HG03039 (cell line): ENCODE data around the gene PIK3IP1.

Experiments
- ATAC-seq: cut with Tn5 transposase; IDR thresholded peaks from one replicate; pipeline ENCODE4 v1.9.1; 2021; ENCODE audit warnings: mild to moderate bottlenecking, moderate library complexity; ENCODE audit not compliant: unreplicated experiment

PIK3IP1 gene

DNA sequence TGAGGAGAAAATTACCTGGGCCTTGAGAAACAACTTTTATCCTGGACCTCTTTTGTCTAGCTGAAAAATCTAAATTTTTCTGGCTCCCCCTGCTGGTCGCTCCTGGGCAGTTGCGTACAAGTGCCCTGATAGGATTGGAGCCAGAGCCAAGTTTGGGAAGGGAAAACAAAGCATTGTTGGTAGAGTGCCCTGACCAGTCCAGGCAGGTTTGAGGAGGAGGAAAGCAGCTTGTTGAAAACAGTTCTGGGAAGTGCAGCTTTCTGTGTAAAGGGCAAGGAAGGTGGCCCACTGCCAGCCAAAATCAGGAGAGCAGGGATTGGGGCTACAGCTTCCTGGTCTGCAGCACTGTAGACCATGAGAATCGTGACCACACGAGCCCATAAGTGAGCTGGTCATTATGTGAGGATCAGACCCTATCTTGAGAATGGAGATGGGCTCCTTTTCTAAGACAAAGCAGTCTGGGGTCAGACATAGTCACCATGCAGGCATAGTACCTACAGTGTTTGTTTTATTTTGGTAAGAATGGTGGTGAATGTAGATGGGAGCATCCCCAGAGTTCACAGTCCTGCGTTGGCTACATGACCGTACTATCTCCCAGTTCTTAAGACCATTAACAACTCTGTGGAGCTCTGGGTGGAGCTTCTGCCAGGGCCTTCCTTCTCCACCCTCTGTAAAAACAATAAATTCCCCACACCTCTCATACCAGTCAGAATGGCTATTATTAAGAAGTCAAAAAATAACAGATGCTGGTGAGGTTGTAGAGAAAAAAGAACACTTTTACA is 21.3 kb upstream of the PIK3IP1 start:
- no peak for ATAC-seq

DNA sequence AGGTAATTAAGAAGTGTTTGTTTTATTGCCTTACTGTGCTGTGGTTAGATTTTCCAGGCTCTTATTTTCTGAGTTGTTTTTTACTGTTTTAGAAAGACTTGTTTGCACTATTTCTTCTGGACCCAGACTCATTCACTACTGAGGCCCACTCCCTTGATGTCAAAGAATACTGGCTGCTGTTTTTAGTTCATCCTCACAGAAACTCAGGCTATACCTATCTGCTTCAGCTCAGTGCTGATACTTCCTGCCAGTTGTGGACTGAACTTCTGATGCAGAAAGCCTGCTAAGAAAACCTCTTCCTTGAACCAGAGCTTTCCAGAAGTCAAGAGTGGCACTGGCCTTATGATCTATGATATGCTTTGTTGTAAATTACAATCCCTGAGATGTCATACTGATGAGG is 15.9 kb upstream of the PIK3IP1 start:
- ATAC-seq: no peak

DNA sequence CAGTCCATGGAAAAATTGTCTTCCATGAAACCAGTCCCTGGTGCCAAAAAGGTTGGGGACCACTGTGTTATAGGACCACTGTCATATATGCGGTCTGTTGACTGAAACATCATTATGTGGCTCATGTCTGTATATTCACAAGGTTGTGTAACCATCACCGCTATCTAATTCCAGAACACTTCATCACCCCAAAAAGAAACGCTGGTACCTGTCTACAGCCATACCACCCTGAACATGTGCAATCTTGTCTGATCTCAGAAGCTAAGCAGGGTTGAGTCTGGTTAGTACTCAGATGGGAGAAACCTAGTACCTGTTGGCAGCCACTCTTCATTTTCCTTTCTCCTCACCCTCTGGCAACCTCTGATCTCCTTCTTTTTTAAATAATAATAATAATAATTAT is 12.9 kb upstream of the PIK3IP1 start:
- ATAC-seq: no peak

GRCh38 chr22:31302537-31302936 is 10.2 kb upstream of the PIK3IP1 start:
- no peak for ATAC-seq

DNA sequence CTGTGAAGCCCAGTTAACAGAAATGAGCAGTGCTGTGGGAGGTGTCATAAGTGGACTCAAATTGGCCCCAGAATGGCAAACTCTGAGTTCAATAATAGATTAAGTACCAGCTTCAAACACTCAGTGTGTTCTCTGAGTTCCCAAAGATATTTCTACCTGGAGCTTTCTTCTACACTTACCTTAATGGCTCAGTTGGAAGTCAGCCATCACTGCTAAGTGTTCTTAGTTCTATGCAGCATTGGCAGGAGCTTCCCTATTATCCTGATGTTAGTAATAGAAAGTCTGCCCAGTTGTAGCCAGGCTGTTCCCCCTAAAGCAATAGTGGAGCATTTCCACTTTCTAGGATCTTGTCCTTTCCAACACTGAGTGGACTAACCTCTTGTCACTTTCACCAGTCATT is 9.7 kb upstream of the PIK3IP1 start:
- ATAC-seq: no peak

DNA sequence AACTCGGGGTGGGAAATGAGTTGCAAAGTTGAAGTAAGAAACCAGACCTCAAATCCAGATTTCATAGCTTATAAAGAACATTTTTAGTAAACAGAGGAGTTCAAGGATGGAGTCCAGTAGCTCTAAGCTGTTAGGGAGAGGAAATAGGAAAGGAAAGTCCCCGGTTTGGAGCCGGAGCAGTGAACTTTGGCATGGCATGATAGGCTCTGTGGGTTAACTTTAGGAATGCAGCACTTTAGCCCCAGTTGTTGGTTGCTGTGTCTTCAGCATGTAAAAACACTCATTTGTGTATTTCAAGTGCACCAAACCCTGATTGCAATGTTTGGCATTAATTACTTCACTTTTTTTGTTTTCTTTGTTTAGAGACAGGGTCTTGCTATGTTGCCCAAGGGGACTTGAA is 8.6 kb upstream of the PIK3IP1 start:
- ATAC-seq: no peak

- no peak for ATAC-seq
Measured at GRCh38 chr22:31295831-31296657, 3.8 kb upstream of the PIK3IP1 start.

GRCh38 chr22:31295360-31295759 is 3.1 kb upstream of the PIK3IP1 start:
- ATAC-seq: no peak

DNA sequence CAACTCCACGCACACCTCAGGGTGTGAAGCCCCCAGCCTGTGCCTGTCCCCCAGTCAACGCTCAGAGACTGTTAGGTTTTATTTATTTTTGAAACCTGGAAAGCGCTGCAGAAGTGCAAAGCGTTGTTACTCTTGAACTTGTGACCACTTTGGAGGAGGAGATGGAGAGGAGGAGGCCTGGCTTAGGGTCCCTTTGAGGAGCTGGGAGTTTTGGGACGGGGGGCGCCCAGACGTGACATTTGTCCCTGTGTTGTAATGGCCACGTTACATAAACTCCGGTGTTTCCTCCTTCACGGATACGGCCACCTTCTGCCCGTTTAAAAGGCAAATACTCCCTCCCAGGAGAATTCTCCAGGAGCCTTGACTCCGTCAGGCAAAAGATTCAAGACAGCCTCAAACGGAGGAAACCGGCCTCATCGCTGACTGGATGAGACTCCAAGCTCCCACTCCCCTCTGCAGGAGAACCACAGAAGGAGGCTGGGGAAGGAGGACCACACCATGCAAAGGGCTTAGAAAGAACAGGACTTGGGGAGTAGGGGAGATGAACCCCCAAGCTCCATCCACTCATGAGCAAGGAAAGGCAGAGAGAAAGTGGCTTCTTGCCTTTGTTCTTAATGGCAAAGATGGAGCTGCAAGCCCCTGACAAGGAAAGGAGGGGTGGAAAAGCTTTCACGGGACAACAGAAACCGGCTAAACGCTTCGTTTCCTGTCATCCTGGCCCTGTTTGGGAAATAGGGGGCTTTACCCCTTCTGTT is 630 bp downstream of the PIK3IP1 start:
- ATAC-seq: no peak

GRCh38 chr22:31290494-31291471 is 1.5 kb downstream of the PIK3IP1 start:
- ATAC-seq: peak; percentile 84

DNA sequence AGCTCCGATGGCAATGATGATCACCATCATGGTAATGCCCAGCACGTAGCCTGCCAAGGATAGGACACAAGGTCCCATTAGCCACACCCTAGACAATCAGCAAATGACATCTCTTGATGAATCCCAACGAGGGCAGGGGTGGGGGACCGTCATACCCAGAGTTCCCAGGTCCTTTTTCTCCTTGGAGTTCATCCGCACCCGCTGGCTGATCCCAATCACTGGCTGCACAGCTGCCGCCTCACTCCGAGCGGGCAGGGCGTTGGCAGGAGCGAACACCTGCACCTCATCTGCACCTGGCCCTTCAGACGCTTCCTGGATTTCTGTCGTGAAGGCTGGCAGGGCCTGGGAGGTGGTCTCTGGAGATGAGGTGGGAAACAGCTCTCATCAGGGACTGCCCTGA is 2.9 kb downstream of the PIK3IP1 start:
- no peak for ATAC-seq

- no peak for ATAC-seq
Measured at GRCh38 chr22:31288496-31289240, 3.6 kb downstream of the PIK3IP1 start.

DNA sequence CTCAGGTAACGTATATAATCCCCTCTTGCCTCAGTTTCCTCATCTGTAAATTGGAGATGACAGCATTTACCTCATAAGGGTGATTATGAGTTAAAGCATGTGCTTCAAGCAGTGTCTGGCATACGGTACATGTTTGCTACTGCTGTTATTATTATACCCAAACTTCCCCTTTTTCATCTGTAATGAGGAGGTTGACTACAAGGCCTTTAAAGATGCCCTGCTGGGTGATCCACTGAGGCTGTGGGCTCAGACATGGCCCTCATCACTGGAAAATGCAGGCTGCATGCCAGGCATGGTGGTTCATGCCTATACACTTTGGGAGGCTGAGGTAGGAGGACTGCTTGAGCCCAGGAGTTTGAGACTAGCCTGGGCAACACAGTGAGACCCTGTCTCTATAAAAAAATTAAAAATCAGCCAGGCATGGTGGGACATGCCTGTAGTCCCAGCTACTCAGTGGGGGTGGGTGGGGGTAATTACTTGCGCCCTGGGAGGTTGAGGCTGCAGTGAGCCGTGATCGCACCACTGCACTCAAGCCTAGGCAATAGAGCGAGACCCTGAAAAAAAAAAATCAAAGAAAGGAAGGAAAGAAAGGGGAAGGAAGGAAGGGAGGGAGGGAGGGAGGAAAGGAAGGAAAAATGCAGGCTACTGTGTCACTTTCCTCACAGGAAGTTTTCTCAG is 4.3 kb downstream of the PIK3IP1 start:
- no peak for ATAC-seq

GRCh38 chr22:31286360-31287255 is 5.7 kb downstream of the PIK3IP1 start:
- no peak for ATAC-seq

GRCh38 chr22:31284281-31285155 is 7.8 kb downstream of the PIK3IP1 start:
- ATAC-seq: no peak

DNA sequence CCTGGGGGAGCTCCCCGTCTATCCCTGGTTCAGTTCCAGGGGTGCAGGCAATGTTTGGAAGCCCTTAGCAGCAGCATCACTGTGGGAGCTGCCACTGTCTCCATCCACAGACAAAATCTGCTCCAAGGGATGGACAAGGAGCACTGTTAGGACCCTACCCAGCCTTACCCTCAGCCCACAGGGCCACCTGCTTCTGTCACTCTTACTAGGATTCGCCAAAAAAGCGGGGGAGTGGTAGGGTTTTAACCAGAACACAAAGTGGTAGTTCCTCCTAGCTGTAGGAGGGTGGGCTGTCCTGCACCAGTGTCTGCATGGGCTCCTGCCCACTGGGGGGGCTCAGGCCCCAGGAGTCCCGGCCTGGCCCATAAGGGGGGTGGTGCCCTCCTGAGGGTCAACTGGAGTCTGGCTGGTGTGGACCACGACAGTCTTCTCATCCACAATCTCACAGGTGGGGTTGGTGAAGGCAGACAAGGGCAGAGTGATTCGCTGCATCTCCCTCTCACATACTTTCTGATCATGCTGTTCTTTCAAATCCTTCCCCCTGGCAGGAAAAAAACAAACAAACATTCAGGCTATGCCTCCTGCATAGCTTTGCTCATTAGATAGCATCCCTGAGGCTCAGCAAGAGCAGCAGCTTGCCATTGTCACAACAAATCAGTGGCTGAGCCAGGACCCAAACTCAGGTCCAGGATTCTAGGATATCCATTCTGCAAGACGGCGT is 9.4 kb downstream of the PIK3IP1 start:
- ATAC-seq: no peak
